Measurements from ENCODE around the gene SPC25. TPM values are rescaled to one million over a fixed set of nuclear protein-coding genes. Genes with fewer than 3 reads are reported as not detected.

The SPC25 gene
- total RNA-seq, 4 donors from 2014 or later: 2.5 to 10.5 TPM; not detected in 2

- TF ChIP-seq POLR2AphosphoS5 (IDR thresholded peaks at IDR 0.05) (no peak), EP300 (IDR thresholded peaks at IDR 0.05; ENCODE audit: low read depth) (no peak), POLR2A (IDR thresholded peaks at IDR 0.05) (no peak)
- TF ChIP-seq, protein P1, sequence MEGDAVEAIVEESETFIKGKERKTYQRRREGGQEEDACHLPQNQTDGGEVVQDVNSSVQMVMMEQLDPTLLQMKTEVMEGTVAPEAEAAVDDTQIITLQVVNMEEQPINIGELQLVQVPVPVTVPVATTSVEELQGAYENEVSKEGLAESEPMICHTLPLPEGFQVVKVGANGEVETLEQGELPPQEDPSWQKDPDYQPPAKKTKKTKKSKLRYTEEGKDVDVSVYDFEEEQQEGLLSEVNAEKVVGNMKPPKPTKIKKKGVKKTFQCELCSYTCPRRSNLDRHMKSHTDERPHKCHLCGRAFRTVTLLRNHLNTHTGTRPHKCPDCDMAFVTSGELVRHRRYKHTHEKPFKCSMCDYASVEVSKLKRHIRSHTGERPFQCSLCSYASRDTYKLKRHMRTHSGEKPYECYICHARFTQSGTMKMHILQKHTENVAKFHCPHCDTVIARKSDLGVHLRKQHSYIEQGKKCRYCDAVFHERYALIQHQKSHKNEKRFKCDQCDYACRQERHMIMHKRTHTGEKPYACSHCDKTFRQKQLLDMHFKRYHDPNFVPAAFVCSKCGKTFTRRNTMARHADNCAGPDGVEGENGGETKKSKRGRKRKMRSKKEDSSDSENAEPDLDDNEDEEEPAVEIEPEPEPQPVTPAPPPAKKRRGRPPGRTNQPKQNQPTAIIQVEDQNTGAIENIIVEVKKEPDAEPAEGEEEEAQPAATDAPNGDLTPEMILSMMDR (IDR thresholded peaks at IDR 0.05): no peak
- in situ Hi-C loops (cut with MboI; ENCODE audit: low pct_ligation_motif_present in 1 of 4, low pct_unique_long_range_greater_than_20kb in 1 of 4, low sequenced_read_pairs in 3 of 4) (no loop called here), intact Hi-C loops (cut with DNase I; ENCODE audit: low total_unique reads) (no loop called here)
- no peaks in the 10 kb centered on the region for H3K4me1 ChIP-seq
- no peak for DNase-seq
- H3K4me3 ChIP-seq: no peak overlapping the region
- 95 to 100% methylated on average over 2 of the region's 2 CpGs for WGBS, 2 donors (ENCODE audit: low coverage in 1 of 2)
- no peak overlapping the region for H3K27ac ChIP-seq
- H3K9me3 ChIP-seq: no peaks in the 10 kb centered on the region
- no peaks in the 10 kb centered on the region for H3K27me3 ChIP-seq
- H3K36me3 ChIP-seq: no peaks in the 10 kb centered on the region
Observed at GRCh38 chr2:168858146-168858545, 32.1 kb downstream of the SPC25 start.

DNA sequence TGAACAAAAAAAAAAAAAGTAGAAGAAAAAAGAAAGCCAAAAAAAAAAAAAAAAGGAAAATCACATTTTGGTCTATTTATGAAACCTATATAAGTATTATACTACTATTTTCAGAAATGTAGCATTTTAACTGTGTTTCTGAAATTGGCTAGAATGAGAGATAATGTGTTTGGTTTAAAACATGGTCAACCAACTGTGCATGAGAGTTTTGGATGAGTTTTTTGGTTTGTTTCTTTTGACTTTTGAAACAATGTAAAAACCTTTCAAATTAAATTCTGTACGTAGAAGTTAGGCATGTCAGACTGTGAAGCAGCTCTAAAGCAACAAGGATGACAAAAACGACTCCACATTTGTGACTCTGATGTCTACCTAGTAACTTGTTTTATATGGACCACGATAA is 34.6 kb downstream of the SPC25 start:
- no peaks in the 10 kb centered on the region for H3K36me3 ChIP-seq
- no peak overlapping the region for H3K4me3 ChIP-seq
- TF ChIP-seq POLR2A (IDR thresholded peaks at IDR 0.05) (no peak), POLR2AphosphoS5 (IDR thresholded peaks at IDR 0.05) (no peak), EP300 (IDR thresholded peaks at IDR 0.05; ENCODE audit: low read depth) (no peak)
- TF ChIP-seq, protein P1 (IDR thresholded peaks at IDR 0.05): no peak
- in situ Hi-C loops (cut with MboI; ENCODE audit: low pct_ligation_motif_present in 1 of 4, low pct_unique_long_range_greater_than_20kb in 1 of 4, low sequenced_read_pairs in 3 of 4): no loop called here
- H3K4me1 ChIP-seq: no peaks in the 10 kb centered on the region
- WGBS, 2 donors (ENCODE audit: low coverage in 1 of 2): 88 to 95% methylated on average over 3 of the region's 3 CpGs
- no peak overlapping the region for H3K27ac ChIP-seq
- no peaks in the 10 kb centered on the region for H3K9me3 ChIP-seq
- DNase-seq: no peak
- no peaks in the 10 kb centered on the region for H3K27me3 ChIP-seq
- intact Hi-C loops (cut with DNase I; ENCODE audit: low total_unique reads): no loop called here

DNA sequence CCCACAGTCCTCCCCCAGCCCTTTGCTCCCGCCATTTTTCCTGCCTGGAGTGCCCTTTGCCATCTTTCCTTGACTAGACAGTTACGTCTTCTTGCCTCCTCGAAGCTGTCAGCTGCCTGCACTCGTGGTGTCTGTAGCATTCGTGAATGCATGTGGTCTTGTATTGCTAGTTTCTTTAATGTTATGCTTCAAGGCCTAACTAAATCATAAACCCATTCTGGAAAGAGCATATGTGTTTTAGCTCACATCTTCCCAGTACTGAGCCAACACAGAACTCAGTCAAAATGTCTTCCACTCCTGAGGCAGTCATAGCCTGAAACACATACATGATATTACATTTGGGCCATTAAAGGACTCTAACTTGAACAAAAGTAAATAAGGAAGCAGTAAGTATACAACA is 35.6 kb downstream of the SPC25 start:
- TF ChIP-seq EP300 (IDR thresholded peaks at IDR 0.05; ENCODE audit: low read depth) (no peak), POLR2AphosphoS5 (IDR thresholded peaks at IDR 0.05) (no peak), POLR2A (IDR thresholded peaks at IDR 0.05) (no peak)
- TF ChIP-seq, protein P1 (IDR thresholded peaks at IDR 0.05): no peak
- intact Hi-C loops (cut with DNase I; ENCODE audit: low total_unique reads): no loop called here
- Histone ChIP-seq H3K27me3 (no peaks in the 10 kb centered on the region), H3K4me3 (no peak overlapping the region), H3K4me1 (no peaks in the 10 kb centered on the region), H3K36me3 (no peaks in the 10 kb centered on the region), H3K27ac (no peak overlapping the region), H3K9me3 (no peaks in the 10 kb centered on the region)
- DNase-seq: no peak
- in situ Hi-C loops (cut with MboI; ENCODE audit: low pct_ligation_motif_present in 1 of 4, low pct_unique_long_range_greater_than_20kb in 1 of 4, low sequenced_read_pairs in 3 of 4): no loop called here
- WGBS, 2 donors (ENCODE audit: low coverage in 1 of 2): 98 to 100% methylated on average over 4 to 5 of the region's 5 CpGs

DNA sequence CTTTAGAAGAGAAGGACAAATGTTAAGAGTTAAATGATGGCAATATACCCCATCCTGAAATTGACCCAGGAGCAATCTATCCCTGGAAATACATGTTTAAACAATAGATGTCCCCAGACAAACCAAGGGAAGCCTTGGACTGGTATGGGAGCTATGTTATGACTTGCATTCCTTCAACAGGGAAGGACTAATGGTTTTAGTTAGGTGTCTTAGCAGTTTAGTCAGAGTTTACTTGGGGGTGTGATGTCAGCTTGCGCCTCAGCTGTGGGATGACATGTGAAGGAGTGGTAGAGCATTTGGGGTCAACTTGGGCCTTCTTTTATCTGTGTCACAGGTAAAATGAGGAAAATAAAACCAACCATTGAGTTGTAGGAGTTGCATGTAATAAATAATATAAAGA is 36.8 kb downstream of the SPC25 start:
- Histone ChIP-seq H3K27ac (no peak overlapping the region), H3K4me1 (no peaks in the 10 kb centered on the region), H3K27me3 (no peaks in the 10 kb centered on the region), H3K36me3 (no peaks in the 10 kb centered on the region), H3K9me3 (no peaks in the 10 kb centered on the region), H3K4me3 (no peak overlapping the region)
- intact Hi-C loops (cut with DNase I; ENCODE audit: low total_unique reads): no loop called here
- no peak for DNase-seq
- WGBS, 2 donors (ENCODE audit: low coverage in 1 of 2): 96 to 100% methylated on average over 1 of the region's 1 CpG
- in situ Hi-C loops (cut with MboI; ENCODE audit: low pct_ligation_motif_present in 1 of 4, low pct_unique_long_range_greater_than_20kb in 1 of 4, low sequenced_read_pairs in 3 of 4): no loop called here
- TF ChIP-seq POLR2AphosphoS5 (IDR thresholded peaks at IDR 0.05) (no peak), EP300 (IDR thresholded peaks at IDR 0.05; ENCODE audit: low read depth) (no peak), POLR2A (IDR thresholded peaks at IDR 0.05) (no peak)
- TF ChIP-seq, protein P1 (IDR thresholded peaks at IDR 0.05): no peak

All from transverse colon (tissue), 4 donors.